Upper lobe of left lung (tissue), 4 donors: ENCODE measurements around the gene GMIP.

Experiments
- EP300 ChIP-seq, 4 donors: sonication (generic); formaldehyde crosslinking; IDR thresholded peaks; one replicate each; pipeline ENCODE4 v1.5.1; 2017; ENCODE audit warnings: antibody characterized with exemption in 4 of 4, control low read depth in 2 of 4
- POLR2A ChIP-seq, 4 donors: fragments of 450-650 bp; IDR thresholded peaks; one replicate each; pipeline ENCODE4 v1.5.1; 2016 to 2017; ENCODE audit warnings: antibody characterized with exemption in 4 of 4, mild to moderate bottlenecking in 2 of 4
- TF ChIP-seq, protein P1 (sequence below), 6 experiments: fragments of 450-650 bp in 4 of 6; fragments of 200-600 bp in 2 of 6; sonication (generic) in 2 of 6; IDR thresholded peaks; one replicate each; pipeline ENCODE4 v1.5.1; 2016 to 2019; ENCODE audit warnings: antibody characterized with exemption in 6 of 6

DNA sequence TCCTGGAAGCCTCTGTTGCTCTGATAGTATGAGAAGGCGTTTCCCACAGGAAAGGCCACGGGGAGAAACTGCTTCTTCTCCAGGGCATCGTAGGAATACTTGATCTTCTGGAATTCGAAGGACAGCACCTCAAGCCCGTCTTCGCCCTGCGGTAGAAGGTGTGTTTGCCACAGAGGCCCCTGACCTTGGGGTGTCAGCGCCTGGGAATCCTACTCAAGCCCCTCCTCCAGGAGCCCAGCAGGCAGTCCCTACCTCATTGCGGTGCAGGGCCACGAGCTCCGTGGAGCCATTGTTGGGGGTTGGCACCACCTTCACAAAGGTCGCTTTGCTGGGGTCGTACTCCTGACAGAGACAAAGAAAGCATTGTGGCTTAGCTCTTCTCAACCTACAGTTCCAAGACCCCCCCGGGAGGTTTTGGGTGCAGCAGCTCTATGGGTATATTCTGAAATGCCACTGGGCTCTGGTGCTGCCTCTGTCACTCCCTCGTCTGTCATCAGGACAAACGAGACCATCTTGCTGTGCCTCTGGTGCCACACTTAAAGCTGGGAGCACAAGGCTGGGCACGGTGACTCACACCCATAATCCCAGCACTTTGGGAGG is 16.3 kb upstream of the GMIP start:
- TF ChIP-seq, protein P1, sequence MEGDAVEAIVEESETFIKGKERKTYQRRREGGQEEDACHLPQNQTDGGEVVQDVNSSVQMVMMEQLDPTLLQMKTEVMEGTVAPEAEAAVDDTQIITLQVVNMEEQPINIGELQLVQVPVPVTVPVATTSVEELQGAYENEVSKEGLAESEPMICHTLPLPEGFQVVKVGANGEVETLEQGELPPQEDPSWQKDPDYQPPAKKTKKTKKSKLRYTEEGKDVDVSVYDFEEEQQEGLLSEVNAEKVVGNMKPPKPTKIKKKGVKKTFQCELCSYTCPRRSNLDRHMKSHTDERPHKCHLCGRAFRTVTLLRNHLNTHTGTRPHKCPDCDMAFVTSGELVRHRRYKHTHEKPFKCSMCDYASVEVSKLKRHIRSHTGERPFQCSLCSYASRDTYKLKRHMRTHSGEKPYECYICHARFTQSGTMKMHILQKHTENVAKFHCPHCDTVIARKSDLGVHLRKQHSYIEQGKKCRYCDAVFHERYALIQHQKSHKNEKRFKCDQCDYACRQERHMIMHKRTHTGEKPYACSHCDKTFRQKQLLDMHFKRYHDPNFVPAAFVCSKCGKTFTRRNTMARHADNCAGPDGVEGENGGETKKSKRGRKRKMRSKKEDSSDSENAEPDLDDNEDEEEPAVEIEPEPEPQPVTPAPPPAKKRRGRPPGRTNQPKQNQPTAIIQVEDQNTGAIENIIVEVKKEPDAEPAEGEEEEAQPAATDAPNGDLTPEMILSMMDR (IDR thresholded peaks at IDR 0.05), result no peak
- TF ChIP-seq EP300 (IDR thresholded peaks at IDR 0.05), result no peak
- TF ChIP-seq POLR2A (IDR thresholded peaks at IDR 0.05), result no peak
